ENCODE measurements around the gene LRP6. TPM values are rescaled to one million over a fixed set of nuclear protein-coding genes. Genes with fewer than 3 reads are reported as not detected.

The LRP6 gene
- total and polyA plus RNA-seq, 4 donors = 5.4 to 57.0 (median 25.5) TPM

GRCh38 chr12:12086973-12087692, 179.7 kb downstream of the LRP6 start:
- 87 to 89% methylated on average over 9 of the region's 9 CpGs for WGBS, 2 donors
- DNase-seq (no peak), ATAC-seq (ENCODE audit: low FRiP score) (no peak)
- no peaks in the 10 kb centered on the region for H3K9me3 ChIP-seq (ENCODE audit: control insufficient read depth, low read length)
- no peaks in the 10 kb centered on the region for H3K4me1 ChIP-seq (ENCODE audit: control insufficient read depth in 1 of 2, insufficient read depth in 2 of 2, low read length in 2 of 2)
- H3K4me3 ChIP-seq (ENCODE audit: low read length in 2 of 2) = no peak overlapping the region
- no peaks in the 10 kb centered on the region for H3K36me3 ChIP-seq (ENCODE audit: control insufficient read depth in 1 of 2, insufficient read depth in 2 of 2, low read length in 1 of 2)
- no peak overlapping the region for H3K27ac ChIP-seq (ENCODE audit: low read depth in 1 of 2, low read length in 2 of 2)
- intact Hi-C loops (cut with DNase I) = loop anchor here in 1 of 2 donors (2.0 to 10.0 kb wide), 2 partner anchors 240 to 618 kb away; no protein-coding TSS in a partner anchor
- H3K27me3 ChIP-seq (ENCODE audit: control insufficient read depth in 1 of 2, insufficient read depth in 2 of 2, low read length in 1 of 2) = no peaks in the 10 kb centered on the region

GRCh38 chr12:12086362-12086761, 180.5 kb downstream of the LRP6 start:
- H3K4me1 ChIP-seq (ENCODE audit: control insufficient read depth in 1 of 2, insufficient read depth in 2 of 2, low read length in 2 of 2) = no peaks in the 10 kb centered on the region
- H3K27ac ChIP-seq (ENCODE audit: low read depth in 1 of 2, low read length in 2 of 2) = no peak overlapping the region
- H3K4me3 ChIP-seq (ENCODE audit: low read length in 2 of 2) = no peak overlapping the region
- intact Hi-C loops (cut with DNase I) = loop anchor here in 1 of 2 donors (2.0 to 10.0 kb wide), 2 partner anchors 240 to 618 kb away; no protein-coding TSS in a partner anchor
- H3K27me3 ChIP-seq (ENCODE audit: control insufficient read depth in 1 of 2, insufficient read depth in 2 of 2, low read length in 1 of 2) = no peaks in the 10 kb centered on the region
- ATAC-seq (ENCODE audit: low FRiP score) = no peak
- H3K9me3 ChIP-seq (ENCODE audit: control insufficient read depth, low read length) = no peaks in the 10 kb centered on the region
- 89 to 92% methylated on average over 5 of the region's 5 CpGs for whole genome bisulfite sequencing, 2 donors
- no peaks in the 10 kb centered on the region for H3K36me3 ChIP-seq (ENCODE audit: control insufficient read depth in 1 of 2, insufficient read depth in 2 of 2, low read length in 1 of 2)
- no peak for DNase-seq

GRCh38 chr12:12083688-12084087, 183.2 kb downstream of the LRP6 start:
- Histone ChIP-seq H3K9me3 (ENCODE audit: control insufficient read depth, low read length) (no peaks in the 10 kb centered on the region), H3K4me3 (ENCODE audit: low read length in 2 of 2) (no peak overlapping the region), H3K27ac (ENCODE audit: low read depth in 1 of 2, low read length in 2 of 2) (no peak overlapping the region), H3K27me3 (ENCODE audit: control insufficient read depth in 1 of 2, insufficient read depth in 2 of 2, low read length in 1 of 2) (no peaks in the 10 kb centered on the region), H3K36me3 (ENCODE audit: control insufficient read depth in 1 of 2, insufficient read depth in 2 of 2, low read length in 1 of 2) (no peaks in the 10 kb centered on the region), H3K4me1 (ENCODE audit: control insufficient read depth in 1 of 2, insufficient read depth in 2 of 2, low read length in 2 of 2) (no peaks in the 10 kb centered on the region)
- intact Hi-C loops (cut with DNase I) = loop anchor here (5.0 to 10.0 kb wide), 2 partner anchors 244 to 621 kb away; no protein-coding TSS in a partner anchor
- DNase-seq (no peak), ATAC-seq (ENCODE audit: low FRiP score) (no peak)
- WGBS, 2 donors = 63 to 73% methylated on average over 8 of the region's 8 CpGs

- H3K27me3 ChIP-seq (ENCODE audit: control insufficient read depth in 1 of 2, insufficient read depth in 2 of 2, low read length in 1 of 2) = no peaks in the 10 kb centered on the region
- H3K27ac ChIP-seq (ENCODE audit: low read depth in 1 of 2, low read length in 2 of 2) = peak overlapping the region in 1 of 2 donors; percentile 0
- no peaks in the 10 kb centered on the region for H3K9me3 ChIP-seq (ENCODE audit: control insufficient read depth, low read length)
- WGBS, 2 donors = 60 to 62% methylated on average over 3 of the region's 3 CpGs
- no peak overlapping the region for H3K4me3 ChIP-seq (ENCODE audit: low read length in 2 of 2)
- no peaks in the 10 kb centered on the region for H3K36me3 ChIP-seq (ENCODE audit: control insufficient read depth in 1 of 2, insufficient read depth in 2 of 2, low read length in 1 of 2)
- no peaks in the 10 kb centered on the region for H3K4me1 ChIP-seq (ENCODE audit: control insufficient read depth in 1 of 2, insufficient read depth in 2 of 2, low read length in 2 of 2)
- DNase-seq (no peak), ATAC-seq (ENCODE audit: low FRiP score) (peak; percentile 81)
- intact Hi-C loops (cut with DNase I) = loop anchor here (5.0 to 10.0 kb wide), 2 partner anchors 245 to 623 kb away; no protein-coding TSS in a partner anchor
Measured at GRCh38 chr12:12081836-12082497, 184.9 kb downstream of the LRP6 start.

- H3K9me3 ChIP-seq (ENCODE audit: control insufficient read depth, low read length) = no peaks in the 10 kb centered on the region
- ATAC-seq (ENCODE audit: low FRiP score) (no peak), DNase-seq (no peak)
- no peaks in the 10 kb centered on the region for H3K27me3 ChIP-seq (ENCODE audit: control insufficient read depth in 1 of 2, insufficient read depth in 2 of 2, low read length in 1 of 2)
- H3K36me3 ChIP-seq (ENCODE audit: control insufficient read depth in 1 of 2, insufficient read depth in 2 of 2, low read length in 1 of 2) = no peaks in the 10 kb centered on the region
- intact Hi-C loops (cut with DNase I) = no loop called here
- no peak overlapping the region for H3K4me3 ChIP-seq (ENCODE audit: low read length in 2 of 2)
- H3K27ac ChIP-seq (ENCODE audit: low read depth in 1 of 2, low read length in 2 of 2) = no peak overlapping the region
- 79 to 83% methylated on average over 5 of the region's 5 CpGs for WGBS, 2 donors
- no peaks in the 10 kb centered on the region for H3K4me1 ChIP-seq (ENCODE audit: control insufficient read depth in 1 of 2, insufficient read depth in 2 of 2, low read length in 2 of 2)
Measured at GRCh38 chr12:12079291-12079690, 187.6 kb downstream of the LRP6 start.

- Histone ChIP-seq H3K27ac (ENCODE audit: low read depth in 1 of 2, low read length in 2 of 2) (no peak overlapping the region), H3K4me1 (ENCODE audit: control insufficient read depth in 1 of 2, insufficient read depth in 2 of 2, low read length in 2 of 2) (no peaks in the 10 kb centered on the region), H3K36me3 (ENCODE audit: control insufficient read depth in 1 of 2, insufficient read depth in 2 of 2, low read length in 1 of 2) (no peaks in the 10 kb centered on the region), H3K27me3 (ENCODE audit: control insufficient read depth in 1 of 2, insufficient read depth in 2 of 2, low read length in 1 of 2) (peaks cover 0 to 1% of the 10 kb centered on the region in 2 donors), H3K4me3 (ENCODE audit: low read length in 2 of 2) (no peak overlapping the region), H3K9me3 (ENCODE audit: control insufficient read depth, low read length) (no peaks in the 10 kb centered on the region)
- intact Hi-C loops (cut with DNase I) = no loop called here
- 74 to 84% methylated on average over 21 of the region's 21 CpGs for WGBS, 2 donors
- DNase-seq = no peak
- peak; percentile 9 for ATAC-seq (ENCODE audit: low FRiP score)
Measured at GRCh38 chr12:12072064-12072760, 194.6 kb downstream of the LRP6 start.

- intact Hi-C loops (cut with DNase I) = no loop called here
- Histone ChIP-seq H3K36me3 (ENCODE audit: control insufficient read depth in 1 of 2, insufficient read depth in 2 of 2, low read length in 1 of 2) (no peaks in the 10 kb centered on the region), H3K9me3 (ENCODE audit: control insufficient read depth, low read length) (no peaks in the 10 kb centered on the region), H3K4me1 (ENCODE audit: control insufficient read depth in 1 of 2, insufficient read depth in 2 of 2, low read length in 2 of 2) (no peaks in the 10 kb centered on the region), H3K4me3 (ENCODE audit: low read length in 2 of 2) (no peak within 1 kb of the TSS), H3K27ac (ENCODE audit: low read depth in 1 of 2, low read length in 2 of 2) (no peak within 1 kb of the TSS), H3K27me3 (ENCODE audit: control insufficient read depth in 1 of 2, insufficient read depth in 2 of 2, low read length in 1 of 2) (peaks cover 0 to 1% of the 10 kb centered on the region in 2 donors)
- DNase-seq (no peak), ATAC-seq (ENCODE audit: low FRiP score) (no peak)
- 53 to 61% methylated on average over 12 of the region's 12 CpGs for WGBS, 2 donors
Measured at GRCh38 chr12:12070674-12071656, 195.9 kb downstream of the LRP6 start, which contains the start of gene BCL2L14. Gene BCL2L14 (plus strand): TSS chr12:12070939. CDS start chr12:12079306, 8,367 bp downstream.
